ENCODE results near the gene TRAF4.
A peak's percentile ranks its signal among the peaks of the same experiment; 100 is the strongest.

The TRAF4 gene

GRCh38 chr17:28760601-28761562, 17.1 kb downstream of the TRAF4 start:
- DNase-seq, result no peak
- H3K4me2 ChIP-seq (ENCODE audit: low read depth, low read length), result no peak overlapping the region

GRCh38 chr17:28763137-28763799, 19.5 kb downstream of the TRAF4 start:
- Histone ChIP-seq H2AFZ (ENCODE audit: low read length) (no peak overlapping the region), H3K9me2 (replicated peaks; ENCODE audit: insufficient read depth, low read length) (no peaks in the 10 kb centered on the region), H3K4me1 (ENCODE audit: low read length) (peaks cover 12% of the 10 kb centered on the region), H3K27ac (ENCODE audit: low read length) (peak overlapping the region; percentile 52; the same call in 1 of the 2 replicates), H3K4me2 (ENCODE audit: low read depth, low read length) (peak overlapping the region; percentile 32), H3K27me3 (replicated peaks; ENCODE audit: insufficient read depth, low read length) (no peaks in the 10 kb centered on the region), H3K9ac (ENCODE audit: low read length) (peak overlapping the region; percentile 12; the same call in 1 of the 2 replicates), H3K9me3 (replicated peaks; ENCODE audit: insufficient read depth, low read length) (no peaks in the 10 kb centered on the region), H3K4me3 (ENCODE audit: low read length) (no peak overlapping the region), H3F3A (ENCODE audit: insufficient read depth, low read length) (peaks cover 9% of the 10 kb centered on the region), H3K79me2 (ENCODE audit: low read length) (peaks cover 7% of the 10 kb centered on the region; the same call in 1 of the 2 replicates), H3K36me3 (replicated peaks; ENCODE audit: insufficient read depth, low read length) (no peaks in the 10 kb centered on the region), H4K20me1 (ENCODE audit: insufficient read depth, low read length) (no peaks in the 10 kb centered on the region)
- DNase-seq, result peak; percentile 36
- TF ChIP-seq EZH2 (optimal IDR thresholded peaks at IDR 0.05; ENCODE audit: low read depth, low read length), result no peak
- TF ChIP-seq EZH2phosphoT487 (IDR thresholded peaks at IDR 0.05; ENCODE audit: low read length), result no peak
- no peak for TF ChIP-seq CTCF (IDR thresholded peaks at IDR 0.05; ENCODE audit: low read length)

More at GRCh38 chr17:28760601-28761562, 17.1 kb downstream of the TRAF4 start:
- H4K20me1 ChIP-seq (ENCODE audit: insufficient read depth, low read length), result no peaks in the 10 kb centered on the region
- no peak overlapping the region for H3K9ac ChIP-seq (ENCODE audit: low read length)
- H2AFZ ChIP-seq (ENCODE audit: low read length), result no peak overlapping the region
- no peak overlapping the region for H3K27ac ChIP-seq (ENCODE audit: low read length)
- H3K79me2 ChIP-seq (ENCODE audit: low read length), result peaks cover 7% of the 10 kb centered on the region; the same call in 1 of the 2 replicates
- peaks cover 12% of the 10 kb centered on the region for H3K4me1 ChIP-seq (ENCODE audit: low read length)
- H3F3A ChIP-seq (ENCODE audit: insufficient read depth, low read length), result peaks cover 9% of the 10 kb centered on the region
- H3K9me3 ChIP-seq (replicated peaks; ENCODE audit: insufficient read depth, low read length), result no peaks in the 10 kb centered on the region
- H3K27me3 ChIP-seq (replicated peaks; ENCODE audit: insufficient read depth, low read length), result no peaks in the 10 kb centered on the region
- no peak overlapping the region for H3K4me3 ChIP-seq (ENCODE audit: low read length)
- no peaks in the 10 kb centered on the region for H3K9me2 ChIP-seq (replicated peaks; ENCODE audit: insufficient read depth, low read length)
- TF ChIP-seq EZH2 (optimal IDR thresholded peaks at IDR 0.05; ENCODE audit: low read depth, low read length), result no peak
- no peak for TF ChIP-seq EZH2phosphoT487 (IDR thresholded peaks at IDR 0.05; ENCODE audit: low read length)
- TF ChIP-seq CTCF (IDR thresholded peaks at IDR 0.05; ENCODE audit: low read length), result no peak
- H3K36me3 ChIP-seq (replicated peaks; ENCODE audit: insufficient read depth, low read length), result no peaks in the 10 kb centered on the region

GRCh38 chr17:28763804-28764266, 20.0 kb downstream of the TRAF4 start:
- TF ChIP-seq CTCF (IDR thresholded peaks at IDR 0.05; ENCODE audit: low read length) (peak; percentile 91), EZH2 (optimal IDR thresholded peaks at IDR 0.05; ENCODE audit: low read depth, low read length) (no peak), EZH2phosphoT487 (IDR thresholded peaks at IDR 0.05; ENCODE audit: low read length) (no peak)
- H3K27ac ChIP-seq (ENCODE audit: low read length), result peak overlapping the region; percentile 52; the same call in 1 of the 2 replicates

More at GRCh38 chr17:28763804-28764266, 20.0 kb downstream of the TRAF4 start:
- Histone ChIP-seq H3K4me3 (ENCODE audit: low read length) (no peak overlapping the region), H3K4me2 (ENCODE audit: low read depth, low read length) (peak overlapping the region; percentile 32), H3K9me3 (replicated peaks; ENCODE audit: insufficient read depth, low read length) (no peaks in the 10 kb centered on the region), H2AFZ (ENCODE audit: low read length) (no peak overlapping the region), H3K36me3 (replicated peaks; ENCODE audit: insufficient read depth, low read length) (no peaks in the 10 kb centered on the region), H3F3A (ENCODE audit: insufficient read depth, low read length) (peaks cover 9% of the 10 kb centered on the region), H3K9ac (ENCODE audit: low read length) (no peak overlapping the region), H3K9me2 (replicated peaks; ENCODE audit: insufficient read depth, low read length) (no peaks in the 10 kb centered on the region), H4K20me1 (ENCODE audit: insufficient read depth, low read length) (no peaks in the 10 kb centered on the region), H3K79me2 (ENCODE audit: low read length) (peaks cover 7% of the 10 kb centered on the region; the same call in 1 of the 2 replicates), H3K27me3 (replicated peaks; ENCODE audit: insufficient read depth, low read length) (no peaks in the 10 kb centered on the region), H3K4me1 (ENCODE audit: low read length) (peaks cover 12% of the 10 kb centered on the region)
- peak; percentile 76 for DNase-seq
